ENCODE data around the gene SMARCC1.

GRCh38 chr3:47732143-47732542 lies 49.5 kb downstream of the SMARCC1 start:
- TF ChIP-seq, protein P1, sequence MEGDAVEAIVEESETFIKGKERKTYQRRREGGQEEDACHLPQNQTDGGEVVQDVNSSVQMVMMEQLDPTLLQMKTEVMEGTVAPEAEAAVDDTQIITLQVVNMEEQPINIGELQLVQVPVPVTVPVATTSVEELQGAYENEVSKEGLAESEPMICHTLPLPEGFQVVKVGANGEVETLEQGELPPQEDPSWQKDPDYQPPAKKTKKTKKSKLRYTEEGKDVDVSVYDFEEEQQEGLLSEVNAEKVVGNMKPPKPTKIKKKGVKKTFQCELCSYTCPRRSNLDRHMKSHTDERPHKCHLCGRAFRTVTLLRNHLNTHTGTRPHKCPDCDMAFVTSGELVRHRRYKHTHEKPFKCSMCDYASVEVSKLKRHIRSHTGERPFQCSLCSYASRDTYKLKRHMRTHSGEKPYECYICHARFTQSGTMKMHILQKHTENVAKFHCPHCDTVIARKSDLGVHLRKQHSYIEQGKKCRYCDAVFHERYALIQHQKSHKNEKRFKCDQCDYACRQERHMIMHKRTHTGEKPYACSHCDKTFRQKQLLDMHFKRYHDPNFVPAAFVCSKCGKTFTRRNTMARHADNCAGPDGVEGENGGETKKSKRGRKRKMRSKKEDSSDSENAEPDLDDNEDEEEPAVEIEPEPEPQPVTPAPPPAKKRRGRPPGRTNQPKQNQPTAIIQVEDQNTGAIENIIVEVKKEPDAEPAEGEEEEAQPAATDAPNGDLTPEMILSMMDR (conservative IDR thresholded peaks at IDR 0.05; ENCODE audit: low read depth, low read length) = no peak
- TF ChIP-seq RAD21 (IDR thresholded peaks at IDR 0.05; ENCODE audit: low read length) = no peak
- no peak for TF ChIP-seq MAFK (IDR thresholded peaks at IDR 0.05; ENCODE audit: low read depth, low read length)
- no peak for TF ChIP-seq RFX5 (IDR thresholded peaks at IDR 0.05; ENCODE audit: low read depth, low read length)
- no peak for TF ChIP-seq MXI1 (IDR thresholded peaks at IDR 0.05; ENCODE audit: borderline replicate concordance, low read depth, low read length)
- TF ChIP-seq, protein P2, sequence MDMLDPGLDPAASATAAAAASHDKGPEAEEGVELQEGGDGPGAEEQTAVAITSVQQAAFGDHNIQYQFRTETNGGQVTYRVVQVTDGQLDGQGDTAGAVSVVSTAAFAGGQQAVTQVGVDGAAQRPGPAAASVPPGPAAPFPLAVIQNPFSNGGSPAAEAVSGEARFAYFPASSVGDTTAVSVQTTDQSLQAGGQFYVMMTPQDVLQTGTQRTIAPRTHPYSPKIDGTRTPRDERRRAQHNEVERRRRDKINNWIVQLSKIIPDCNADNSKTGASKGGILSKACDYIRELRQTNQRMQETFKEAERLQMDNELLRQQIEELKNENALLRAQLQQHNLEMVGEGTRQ (IDR thresholded peaks at IDR 0.05; ENCODE audit: low read depth, low read length) = no peak
- no peak for TF ChIP-seq POLR2A (IDR thresholded peaks at IDR 0.05; ENCODE audit: low read depth, low read length)
- no peak for TF ChIP-seq RCOR1 (IDR thresholded peaks at IDR 0.05; ENCODE audit: insufficient replicate concordance, low read length)
- TF ChIP-seq CHD1 (IDR thresholded peaks at IDR 0.05; ENCODE audit: low read depth, low read length) = no peak
- TF ChIP-seq MAZ (IDR thresholded peaks at IDR 0.05; ENCODE audit: borderline replicate concordance, low read depth, low read length) = no peak
- no peak for TF ChIP-seq BHLHE40 (IDR thresholded peaks at IDR 0.05; ENCODE audit: low read depth, low read length)
- no peak for TF ChIP-seq CEBPB (IDR thresholded peaks at IDR 0.05; ENCODE audit: low read depth, low read length)
- no peak for TF ChIP-seq SMC3 (IDR thresholded peaks at IDR 0.05; ENCODE audit: low read depth, low read length)
